Right ventricle myocardium inferior (tissue), 1 donor: ENCODE measurements around the gene TMEM132C. TPM values are rescaled to one million over a fixed set of nuclear protein-coding genes. Genes with fewer than 3 reads are reported as not detected.

Experiments used
- ATAC-seq: fragments of 200-7000 bp; cut with Tn5 transposase; one replicate; pipeline ENCODE4 v1.9.1; 2020; ENCODE audit warnings: mild to moderate bottlenecking, moderate library complexity
- DNase-seq: peaks from one replicate; pipeline ENCODE4 v3.0.0; 2021; ENCODE audit errors: missing footprints
- intact Hi-C: fragments of 100-400 bp; cut with DNase I; formaldehyde crosslinking; loops from one replicate; pipeline ENCODE4 v1.11.0; 2022
- total RNA-seq: library from RNA; stranded (reverse); fragmentation: NEBNext Ultra II Directional; extraction: Animal tissue kit (Norgen Biotek cat#: 25700); gene quantifications from one replicate; pipeline ENCODE4 v1.2.1, GENCODE V29; 2021
- donor health status: DM: no; HTN: yes; CAD: no; lungs with severe emphysema.

The TMEM132C gene
- total RNA-seq, 1 donor from 2014 or later: 2.6 TPM

- ATAC-seq (peak; percentile 48), DNase-seq (no peak)
- intact Hi-C loops: no loop called here
Observed at GRCh38 chr12:128612150-128612850, 345.3 kb downstream of the TMEM132C start.

- DNase-seq (no peak), ATAC-seq (no peak)
- intact Hi-C loops: no loop called here
Observed at GRCh38 chr12:128613837-128614590, 347.0 kb downstream of the TMEM132C start.

- no peak for DNase-seq
- ATAC-seq: no peak
- intact Hi-C loops: no loop called here
Observed at GRCh38 chr12:128617304-128617833, 350.4 kb downstream of the TMEM132C start.

GRCh38 chr12:128619263-128619662 is 352.3 kb downstream of the TMEM132C start:
- ATAC-seq: no peak
- intact Hi-C loops: no loop called here
- no peak for DNase-seq

- ATAC-seq: no peak
- no peak for DNase-seq
- intact Hi-C loops: no loop called here
Observed at GRCh38 chr12:128621304-128621703, 354.3 kb downstream of the TMEM132C start.

- DNase-seq: no peak
- no peak for ATAC-seq
- intact Hi-C loops: no loop called here
Observed at GRCh38 chr12:128623748-128624147, 356.8 kb downstream of the TMEM132C start.

GRCh38 chr12:128626808-128627320 is 359.9 kb downstream of the TMEM132C start:
- no peak for DNase-seq
- intact Hi-C loops: no loop called here
- ATAC-seq: no peak

- DNase-seq (no peak), ATAC-seq (no peak)
- intact Hi-C loops: no loop called here
Observed at GRCh38 chr12:128627659-128628058, 360.7 kb downstream of the TMEM132C start.

- ATAC-seq (no peak), DNase-seq (no peak)
- intact Hi-C loops: no loop called here
Observed at GRCh38 chr12:128629979-128630378, 363.0 kb downstream of the TMEM132C start.

- intact Hi-C loops: no loop called here
- ATAC-seq (no peak), DNase-seq (no peak)
Observed at GRCh38 chr12:128637642-128638606, 371.0 kb downstream of the TMEM132C start.

- DNase-seq: no peak
- no peak for ATAC-seq
- intact Hi-C loops: no loop called here
Observed at GRCh38 chr12:128639089-128639488, 372.1 kb downstream of the TMEM132C start.

- ATAC-seq (no peak), DNase-seq (no peak)
- intact Hi-C loops: loop anchor here (10.0 kb wide), 1 partner anchor 1272 kb away; no protein-coding TSS in a partner anchor
Observed at GRCh38 chr12:128643155-128643554, 376.2 kb downstream of the TMEM132C start.

- intact Hi-C loops: loop anchor here (10.0 kb wide), 1 partner anchor 1270 kb away; no protein-coding TSS in a partner anchor
- DNase-seq: no peak
- no peak for ATAC-seq
Observed at GRCh38 chr12:128644664-128645296, 377.8 kb downstream of the TMEM132C start.

- intact Hi-C loops: loop anchor here (10.0 kb wide), 1 partner anchor 1265 kb away; no protein-coding TSS in a partner anchor
- DNase-seq: no peak
- no peak for ATAC-seq
Observed at GRCh38 chr12:128649902-128650301, 382.9 kb downstream of the TMEM132C start.

- ATAC-seq (no peak), DNase-seq (no peak)
- intact Hi-C loops: no loop called here
Observed at GRCh38 chr12:128652136-128652751, 385.3 kb downstream of the TMEM132C start.

- intact Hi-C loops: no loop called here
- no peak for ATAC-seq
- no peak for DNase-seq
Observed at GRCh38 chr12:128654468-128654867, 387.5 kb downstream of the TMEM132C start.

- no peak for ATAC-seq
- intact Hi-C loops: no loop called here
- no peak for DNase-seq
Observed at GRCh38 chr12:128657378-128657777, 390.4 kb downstream of the TMEM132C start.
